Activated T-cell treated with anti-CD3 and anti-CD28 coated beads, Interleukin-2, amount 50 U/mL, for 24 hours (primary cell): ENCODE data around the gene SMG6.

Source experiments
- DNase-seq: peaks from one replicate; pipeline ENCODE4 v3.0.0-alpha.2; 2020
- H3K27ac Mint-ChIP-seq: 2 replicates; pipeline ENCODE4 v1.8.0; 2020; ENCODE audit warnings: mild to moderate bottlenecking, mixed read lengths
- H3K27me3 Mint-ChIP-seq: 2 replicates; pipeline ENCODE4 v1.8.0; 2020; ENCODE audit warnings: mixed read lengths
- H3K36me3 Mint-ChIP-seq: 2 replicates; pipeline ENCODE4 v1.8.0; 2020; ENCODE audit warnings: low read depth, mixed read lengths
- H3K4me1 Mint-ChIP-seq: 2 replicates; pipeline ENCODE4 v1.8.0; 2020; ENCODE audit warnings: low read depth, mixed read lengths
- H3K4me3 Mint-ChIP-seq: 2 replicates; pipeline ENCODE4 v1.8.0; 2020; ENCODE audit warnings: mild to moderate bottlenecking, moderate library complexity, mixed read lengths
- H3K9me3 Mint-ChIP-seq: 2 replicates; pipeline ENCODE4 v1.8.0; 2020; ENCODE audit warnings: mixed read lengths

Gene SMG6

GRCh38 chr17:2012499-2012898 lies 291.1 kb downstream of the SMG6 start:
- no peak overlapping the region for H3K4me3 Mint-ChIP-seq
- no peaks in the 10 kb centered on the region for H3K9me3 Mint-ChIP-seq
- peaks cover 7% of the 10 kb centered on the region for H3K27me3 Mint-ChIP-seq
- H3K36me3 Mint-ChIP-seq, result no peaks in the 10 kb centered on the region
- DNase-seq, result no peak
- no peaks in the 10 kb centered on the region for H3K4me1 Mint-ChIP-seq
- no peak overlapping the region for H3K27ac Mint-ChIP-seq

- DNase-seq, result no peak
- peaks cover 7% of the 10 kb centered on the region for H3K27me3 Mint-ChIP-seq
- H3K9me3 Mint-ChIP-seq, result no peaks in the 10 kb centered on the region
- no peak overlapping the region for H3K27ac Mint-ChIP-seq
- no peaks in the 10 kb centered on the region for H3K36me3 Mint-ChIP-seq
- no peak overlapping the region for H3K4me3 Mint-ChIP-seq
- no peaks in the 10 kb centered on the region for H3K4me1 Mint-ChIP-seq
Observed at GRCh38 chr17:2011411-2012371, 291.9 kb downstream of the SMG6 start.
